Pancreas (tissue), 10 donors: Measurements from ENCODE around the gene PEMT. TPM values are rescaled to one million over a fixed set of nuclear protein-coding genes. Genes with fewer than 3 reads are reported as not detected.

ENCODE experiments used
- ATAC-seq, 4 donors: fragments of 200-7000 bp; cut with Tn5 transposase; one replicate each; pipeline versions ENCODE4 v1.8.0 to v1.9.1; 2020; ENCODE audit warnings: mild to moderate bottlenecking in 4 of 4, moderate library complexity in 4 of 4
- DNase-seq, 6 donors: peaks; one replicate each; pipeline ENCODE4 v3.0.0-alpha.2; 2020
- FAIRE-seq: peaks from 2 replicates; lab custom pipeline; 2012; peaks lifted over from hg19 to GRCh38; lab: Jason Lieb, UNC
- H3K27ac ChIP-seq, 4 donors: fragments of 200-600 bp; sonication (generic); 1 replicate in 3 of 4; 2 replicates in 1 of 4; pipeline versions ENCODE4 v1.5.0 to v1.8.0; 2020
- H3K27me3 ChIP-seq, 4 donors: fragments of 200-600 bp; one replicate each; pipeline ENCODE4 v1.8.0; 2021
- H3K36me3 ChIP-seq, 3 donors: fragments of 200-600 bp; sonication (generic) in 1 of 3; one replicate each; pipeline versions ENCODE4 v1.5.0 to v1.8.0; 2020 to 2021
- H3K4me1 ChIP-seq, 3 donors: fragments of 200-600 bp; one replicate each; pipeline ENCODE4 v1.8.0; 2021
- H3K4me3 ChIP-seq, 4 donors: fragments of 200-600 bp; sonication (generic) in 2 of 4; one replicate each; pipeline versions ENCODE4 v1.5.0 to v1.8.0; 2020 to 2021
- H3K9me3 ChIP-seq, 4 donors: fragments of 200-600 bp; one replicate each; pipeline ENCODE4 v1.8.0; 2021
- CTCF ChIP-seq, 4 donors: fragments of 200-600 bp; sonication (generic) in 3 of 4; IDR thresholded peaks; one replicate each; pipeline versions ENCODE4 v1.5.0 to v1.8.0; 2021; ENCODE audit warnings: antibody characterized with exemption in 4 of 4
- WGBS, 2 donors: extraction: QIAGEN DNeasy Blood & Tissue Kit; methylation state at CpG; one replicate each; pipeline ENCODE4 v1.1.7; 2013; 5-methylcytosine and 5-hydroxymethylcytosine counted together
- intact Hi-C, 3 donors: fragments of 100-400 bp; cut with DNase I; formaldehyde crosslinking; loops; one replicate each; pipeline versions ENCODE4 v1.11.1 to v1.14.2; 2022
- polyA plus RNA-seq, 2 donors: library from polyadenylated mRNA; stranded (reverse); fragments of 200-250 nt; gene quantifications; one replicate each; pipeline ENCODE4 v1.2.3, GENCODE V29; 2013
- total RNA-seq, 6 donors: library from RNA; stranded (reverse); fragmentation: NEBNext Ultra II Directional in 4 of 6; extraction: Animal tissue kit (Norgen Biotek cat#: 25700) in 4 of 6; gene quantifications; one replicate each; pipeline versions ENCODE4 v1.2.1 to v1.2.4, GENCODE V29; 2021 to 2023
- donor health status: healthy with polysubstance abuse.
- donor health status: DM: no; HTN: no; CAD: no; lungs with moderate emphysema.
- donor health status: DM: no; HTN: no; CAD: no.
- donor health status: control.
- donor health status: control.
- donor health status: Bipolar disorder and iron deficiency.
- donor health status: DM: yes; HTN: yes; CAD: no.
- donor health status: DM: no; HTN: no; CAD: no.
- donor health status: DM: no; HTN: no; CAD: no.
- donor health status: DM: yes; HTN: yes; CAD: no.

PEMT gene
- total and polyA plus RNA-seq, 8 donors: 14.8 to 109 (median 24.6) TPM

GRCh38 chr17:17514993-17515933, 76.2 kb downstream of the PEMT start:
- ATAC-seq: peak in 2 of 4 donors; percentile 46 to 58
- Histone ChIP-seq H3K4me3 (no peak overlapping the region), H3K4me1 (no peaks in the 10 kb centered on the region), H3K27me3 (no peaks in the 10 kb centered on the region), H3K36me3 (no peaks in the 10 kb centered on the region), H3K27ac (peak overlapping the region in 1 of 4 donors; percentile 17), H3K9me3 (no peaks in the 10 kb centered on the region)
- FAIRE-seq: no peak
- TF ChIP-seq CTCF (IDR thresholded peaks at IDR 0.05): no peak
- 91% methylated on average over 21 of the region's 21 CpGs for WGBS, 2 donors
- DNase-seq: peak in 3 of 6 donors; percentile 17 to 57 (median 55)
- intact Hi-C loops: no loop called here

GRCh38 chr17:17514361-17514992, 77.0 kb downstream of the PEMT start:
- H3K9me3 ChIP-seq: no peaks in the 10 kb centered on the region
- 88 to 92% methylated on average over 13 to 16 of the region's 16 CpGs for WGBS, 2 donors
- no peaks in the 10 kb centered on the region for H3K27me3 ChIP-seq
- no peaks in the 10 kb centered on the region for H3K36me3 ChIP-seq
- H3K27ac ChIP-seq: no peak overlapping the region
- H3K4me1 ChIP-seq: no peaks in the 10 kb centered on the region
- FAIRE-seq (no peak), DNase-seq (peak in 3 of 6 donors; percentile 16 to 53 (median 47)), ATAC-seq (no peak)
- intact Hi-C loops: no loop called here
- TF ChIP-seq CTCF (IDR thresholded peaks at IDR 0.05): no peak
- H3K4me3 ChIP-seq: no peak overlapping the region

- intact Hi-C loops: no loop called here
- Histone ChIP-seq H3K4me3 (no peak overlapping the region), H3K4me1 (no peaks in the 10 kb centered on the region), H3K9me3 (no peaks in the 10 kb centered on the region), H3K27me3 (no peaks in the 10 kb centered on the region), H3K36me3 (no peaks in the 10 kb centered on the region), H3K27ac (no peak overlapping the region)
- 96 to 97% methylated on average over 7 of the region's 7 CpGs for WGBS, 2 donors
- DNase-seq: peak in 1 of 6 donors; percentile 25
- TF ChIP-seq CTCF (IDR thresholded peaks at IDR 0.05): no peak
- ATAC-seq: no peak
- FAIRE-seq: no peak
Observed at GRCh38 chr17:17513626-17514025, 77.9 kb downstream of the PEMT start.

GRCh38 chr17:17512866-17513265, 78.6 kb downstream of the PEMT start:
- no peak for ATAC-seq
- no peak overlapping the region for H3K4me3 ChIP-seq
- H3K36me3 ChIP-seq: no peaks in the 10 kb centered on the region
- H3K4me1 ChIP-seq: no peaks in the 10 kb centered on the region
- TF ChIP-seq CTCF (IDR thresholded peaks at IDR 0.05): no peak
- H3K27ac ChIP-seq: no peak overlapping the region
- WGBS, 2 donors: 93 to 96% methylated on average over 5 of the region's 5 CpGs
- no peak for FAIRE-seq
- H3K27me3 ChIP-seq: no peaks in the 10 kb centered on the region
- peak in 3 of 6 donors; percentile 7 to 42 (median 35) for DNase-seq
- H3K9me3 ChIP-seq: no peaks in the 10 kb centered on the region
- intact Hi-C loops: no loop called here
